Small intestine (tissue), 7 donors: ENCODE measurements around the gene SLC22A3. TPM values are rescaled to one million over a fixed set of nuclear protein-coding genes. Genes with fewer than 3 reads are reported as not detected.

Experiments used
- DNase-seq, 2 donors: peaks; one replicate each; pipeline versions ENCODE4 v3.0.0 to v3.0.0-alpha.2; 2013
- FAIRE-seq: peaks from 2 replicates; lab custom pipeline; 2012; peaks lifted over from hg19 to GRCh38; lab: Jason Lieb, UNC
- H3K27ac ChIP-seq, 3 donors: one replicate each; pipeline ENCODE4 v1.5.1; 2013; ENCODE audit warnings: low read length in 2 of 3, mild to moderate bottlenecking in 2 of 3, control low read depth in 1 of 3, inconsistent platforms in 1 of 3, low read depth in 1 of 3, moderate library complexity in 1 of 3
- H3K27me3 ChIP-seq, 3 donors: one replicate each; pipeline ENCODE4 v1.6.1; 2013; ENCODE audit warnings: low read length in 3 of 3, inconsistent platforms in 1 of 3; ENCODE audit not compliant: control insufficient read depth in 3 of 3, insufficient read depth in 3 of 3
- H3K36me3 ChIP-seq, 3 donors: one replicate each; pipeline ENCODE4 v1.6.1; 2013; ENCODE audit warnings: low read length in 3 of 3, inconsistent platforms in 1 of 3, low read depth in 1 of 3, mild to moderate bottlenecking in 1 of 3, moderate library complexity in 1 of 3; ENCODE audit not compliant: control insufficient read depth in 3 of 3, insufficient read depth in 2 of 3
- H3K4me1 ChIP-seq, 3 donors: one replicate each; pipeline ENCODE4 v1.6.1; 2013; ENCODE audit warnings: low read length in 2 of 3, inconsistent platforms in 1 of 3, low read depth in 1 of 3, mild to moderate bottlenecking in 1 of 3, moderate library complexity in 1 of 3; ENCODE audit not compliant: control insufficient read depth in 3 of 3, insufficient read depth in 2 of 3
- H3K4me3 ChIP-seq, 3 donors: one replicate each; pipeline ENCODE4 v1.5.1; 2013; ENCODE audit warnings: low read length in 3 of 3, control low read depth in 1 of 3, inconsistent platforms in 1 of 3, low read depth in 1 of 3, mild to moderate bottlenecking in 1 of 3, moderate library complexity in 1 of 3
- H3K9me3 ChIP-seq, 2 donors: one replicate each; pipeline ENCODE4 v1.6.1; 2013; ENCODE audit warnings: low read depth in 1 of 2, low read length in 1 of 2; ENCODE audit not compliant: control insufficient read depth in 2 of 2, insufficient read depth in 1 of 2
- WGBS, 3 donors: extraction: QIAGEN DNeasy Blood & Tissue Kit; methylation state at CpG; one replicate each; pipeline ENCODE4 v1.1.7; 2013; 5-methylcytosine and 5-hydroxymethylcytosine counted together
- polyA plus RNA-seq, 4 donors: library from polyadenylated mRNA; stranded (reverse) in 3 of 4; unstranded in 1 of 4; fragments of 200-250 nt in 3 of 4; fragments of 120-200 nt in 1 of 4; gene quantifications; one replicate each; pipeline versions ENCODE4 v1.2.1 to v1.2.3, GENCODE V29; 2013
- donor health status: healthy with polysubstance abuse.
- donor health status: control.
- donor health status: control.
- donor health status: Bipolar disorder and iron deficiency.
- donor health status: healthy.

The SLC22A3 gene
- polyA plus RNA-seq, 4 donors: 0.67 to 5.6 (median 2.8) TPM

DNA sequence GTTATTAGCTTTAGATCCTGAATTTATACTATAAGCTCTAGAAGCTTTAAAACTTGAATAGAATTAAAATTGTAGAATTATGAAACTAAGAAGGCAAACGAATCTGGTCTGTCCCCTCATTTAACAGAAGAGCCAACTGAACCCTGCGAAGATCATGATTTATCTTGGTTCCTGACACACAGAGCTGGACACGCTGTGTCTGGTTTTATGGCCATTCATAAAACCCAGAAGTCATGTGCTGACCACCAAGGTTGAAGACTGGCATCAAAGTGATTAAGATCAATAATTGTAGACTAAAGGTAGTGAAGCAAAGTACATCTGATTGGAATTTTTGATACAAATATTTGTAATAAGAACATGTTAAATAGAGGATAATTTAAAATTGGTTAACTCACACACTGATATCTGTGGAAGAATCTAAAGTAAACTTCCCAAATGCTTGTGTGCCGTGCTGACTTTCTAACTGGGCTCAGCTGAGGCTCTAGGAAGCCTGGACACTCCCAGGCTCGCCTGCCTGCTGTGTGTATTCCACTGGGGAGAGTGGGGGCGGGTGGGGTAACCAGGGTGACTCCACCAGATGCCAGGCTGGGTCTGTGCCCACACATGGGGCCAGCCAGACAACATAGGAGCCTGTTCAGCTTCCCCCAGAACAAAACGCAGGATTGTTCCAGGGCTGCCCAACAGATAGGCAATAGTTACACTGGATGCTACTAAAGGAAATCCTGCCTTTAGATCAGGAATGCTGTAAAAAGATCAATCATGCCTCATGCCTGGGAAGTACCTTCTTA lies 42.1 kb upstream of the SLC22A3 start:
- FAIRE-seq (no peak), DNase-seq (no peak)
- no peak overlapping the region for H3K4me3 ChIP-seq
- H3K36me3 ChIP-seq: no peaks in the 10 kb centered on the region
- H3K9me3 ChIP-seq: peaks cover 1 to 22% of the 10 kb centered on the region in 2 donors
- 48 to 62% (median 55%) methylated on average over 7 of the region's 7 CpGs for WGBS, 3 donors
- peaks cover 0 to 7% (median 3%) of the 10 kb centered on the region in 3 donors for H3K4me1 ChIP-seq
- no peak overlapping the region for H3K27ac ChIP-seq
- no peaks in the 10 kb centered on the region for H3K27me3 ChIP-seq

DNA sequence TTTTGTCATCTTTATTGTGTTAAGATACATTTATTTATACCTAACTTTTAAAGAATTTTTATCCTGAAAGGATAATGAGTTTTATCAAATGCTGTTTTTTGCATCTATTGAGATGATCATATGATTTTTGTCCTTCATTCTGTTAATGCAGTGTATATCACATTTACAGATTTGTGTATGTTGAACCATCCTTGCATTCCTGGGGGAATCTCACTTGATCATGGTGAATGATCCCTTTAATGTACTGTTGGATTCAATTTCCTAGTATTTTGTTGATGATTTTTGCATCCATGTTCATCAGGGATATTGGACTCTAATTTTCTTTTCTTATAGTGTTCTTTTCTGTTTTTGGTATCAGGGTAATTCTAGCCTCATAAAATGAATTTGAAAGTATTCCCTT lies 38.5 kb upstream of the SLC22A3 start:
- FAIRE-seq (no peak), DNase-seq (no peak)
- H3K4me3 ChIP-seq: no peak overlapping the region
- no peaks in the 10 kb centered on the region for H3K27me3 ChIP-seq
- H3K9me3 ChIP-seq: peaks cover 0 to 17% of the 10 kb centered on the region in 2 donors
- no peaks in the 10 kb centered on the region for H3K36me3 ChIP-seq
- no peak overlapping the region for H3K27ac ChIP-seq
- no peaks in the 10 kb centered on the region for H3K4me1 ChIP-seq

DNA sequence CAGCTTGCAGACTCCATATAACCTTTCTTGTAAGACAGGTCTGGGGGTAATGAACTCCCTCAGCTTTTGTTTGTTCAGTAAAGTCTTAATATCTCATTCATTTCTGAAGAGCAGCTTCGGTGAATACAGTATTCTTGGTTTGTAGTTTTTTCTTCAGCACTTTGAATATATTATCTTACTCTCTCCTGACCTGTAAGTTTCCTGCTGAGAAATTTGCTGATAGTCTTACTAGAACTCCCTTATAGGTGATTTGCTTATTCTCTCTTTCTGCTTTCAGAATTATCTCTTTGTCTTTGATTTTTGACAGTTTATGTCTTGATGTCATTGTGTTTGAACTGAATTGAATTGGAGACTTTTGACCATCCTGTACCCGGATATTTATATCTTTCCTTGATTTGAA lies 35.3 kb upstream of the SLC22A3 start:
- Histone ChIP-seq H3K9me3 (peaks cover 0 to 17% of the 10 kb centered on the region in 2 donors), H3K4me3 (no peak overlapping the region), H3K27ac (no peak overlapping the region), H3K27me3 (no peaks in the 10 kb centered on the region), H3K36me3 (no peaks in the 10 kb centered on the region), H3K4me1 (no peaks in the 10 kb centered on the region)
- WGBS, 3 donors: 79 to 91% (median 80%) methylated on average over 2 of the region's 2 CpGs
- no peak for DNase-seq
- FAIRE-seq: no peak

DNA sequence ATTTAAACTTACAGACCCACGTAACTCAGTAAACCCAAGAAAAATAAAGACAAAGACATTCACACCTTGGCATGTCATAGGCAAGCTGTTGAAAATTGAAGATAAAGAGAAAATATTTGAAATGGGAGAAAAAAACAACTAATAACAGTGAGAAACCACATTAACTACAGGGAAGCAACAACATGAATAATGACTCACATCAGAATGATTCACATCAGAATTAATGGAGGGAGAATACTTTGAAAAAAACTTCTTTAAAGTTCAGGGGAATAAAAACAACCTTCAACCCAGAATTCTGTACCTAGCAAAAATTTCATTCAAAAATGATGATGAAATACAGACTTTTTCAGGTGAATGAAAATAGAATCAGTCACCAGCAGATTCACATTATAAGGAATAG lies 32.9 kb upstream of the SLC22A3 start:
- 91 to 94% (median 93%) methylated on average over 1 of the region's 1 CpG for WGBS, 3 donors
- no peak for FAIRE-seq

DNA sequence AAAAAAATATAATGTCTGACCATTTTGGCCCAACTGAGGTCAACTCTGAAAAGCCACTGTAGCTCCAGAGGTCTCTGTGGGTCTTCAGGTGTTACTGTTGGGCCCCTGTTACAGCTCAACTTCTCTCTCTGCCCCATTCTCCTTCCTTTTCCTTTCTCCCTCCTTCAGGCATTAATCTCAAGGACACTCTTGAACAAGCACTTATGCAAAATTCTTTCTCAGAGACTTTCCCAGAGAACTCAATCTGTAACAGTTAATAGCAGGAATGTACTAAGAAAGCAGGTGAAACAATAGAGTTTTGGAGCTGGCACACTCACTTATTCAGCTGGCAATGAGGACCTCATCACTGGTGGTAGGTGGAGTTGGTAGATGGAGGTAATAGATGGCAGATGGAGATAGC lies 31.9 kb upstream of the SLC22A3 start:
- Histone ChIP-seq H3K36me3 (no peaks in the 10 kb centered on the region), H3K27ac (no peak overlapping the region), H3K4me1 (no peaks in the 10 kb centered on the region), H3K4me3 (no peak overlapping the region), H3K27me3 (no peaks in the 10 kb centered on the region), H3K9me3 (peaks cover 0 to 11% of the 10 kb centered on the region in 2 donors)
- DNase-seq (no peak), FAIRE-seq (no peak)

More for the DNA sequence above, 32.9 kb upstream of the SLC22A3 start:
- Histone ChIP-seq H3K36me3 (no peaks in the 10 kb centered on the region), H3K4me1 (no peaks in the 10 kb centered on the region), H3K4me3 (no peak overlapping the region), H3K27me3 (no peaks in the 10 kb centered on the region), H3K27ac (no peak overlapping the region), H3K9me3 (peaks cover 0 to 17% of the 10 kb centered on the region in 2 donors)
- DNase-seq: no peak

DNA sequence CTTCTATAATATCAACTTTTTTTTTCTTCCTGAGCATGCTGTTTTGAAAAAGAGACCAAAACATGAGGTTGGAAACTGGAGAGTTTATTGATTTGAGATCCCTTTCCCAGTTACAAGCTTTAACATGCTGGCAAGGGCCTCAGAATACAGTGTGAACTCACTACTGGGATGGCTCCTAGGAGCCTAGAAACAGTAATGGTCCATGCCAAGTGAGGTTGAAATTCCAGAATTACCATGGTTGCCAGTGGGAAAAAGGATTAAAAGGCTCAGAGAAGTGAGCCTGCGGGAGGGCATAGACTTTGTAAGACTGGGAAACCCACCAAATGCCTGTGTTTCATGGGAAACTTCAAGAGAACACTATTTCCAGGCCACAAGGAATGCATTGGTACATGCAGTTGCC lies 28.9 kb upstream of the SLC22A3 start:
- DNase-seq (no peak), FAIRE-seq (no peak)
- H3K9me3 ChIP-seq: peaks cover 0 to 8% of the 10 kb centered on the region in 2 donors
- H3K4me1 ChIP-seq: no peaks in the 10 kb centered on the region
- no peak overlapping the region for H3K4me3 ChIP-seq
- 83 to 97% (median 96%) methylated on average over 1 of the region's 1 CpG for WGBS, 3 donors
- no peaks in the 10 kb centered on the region for H3K27me3 ChIP-seq
- H3K36me3 ChIP-seq: no peaks in the 10 kb centered on the region
- no peak overlapping the region for H3K27ac ChIP-seq

DNA sequence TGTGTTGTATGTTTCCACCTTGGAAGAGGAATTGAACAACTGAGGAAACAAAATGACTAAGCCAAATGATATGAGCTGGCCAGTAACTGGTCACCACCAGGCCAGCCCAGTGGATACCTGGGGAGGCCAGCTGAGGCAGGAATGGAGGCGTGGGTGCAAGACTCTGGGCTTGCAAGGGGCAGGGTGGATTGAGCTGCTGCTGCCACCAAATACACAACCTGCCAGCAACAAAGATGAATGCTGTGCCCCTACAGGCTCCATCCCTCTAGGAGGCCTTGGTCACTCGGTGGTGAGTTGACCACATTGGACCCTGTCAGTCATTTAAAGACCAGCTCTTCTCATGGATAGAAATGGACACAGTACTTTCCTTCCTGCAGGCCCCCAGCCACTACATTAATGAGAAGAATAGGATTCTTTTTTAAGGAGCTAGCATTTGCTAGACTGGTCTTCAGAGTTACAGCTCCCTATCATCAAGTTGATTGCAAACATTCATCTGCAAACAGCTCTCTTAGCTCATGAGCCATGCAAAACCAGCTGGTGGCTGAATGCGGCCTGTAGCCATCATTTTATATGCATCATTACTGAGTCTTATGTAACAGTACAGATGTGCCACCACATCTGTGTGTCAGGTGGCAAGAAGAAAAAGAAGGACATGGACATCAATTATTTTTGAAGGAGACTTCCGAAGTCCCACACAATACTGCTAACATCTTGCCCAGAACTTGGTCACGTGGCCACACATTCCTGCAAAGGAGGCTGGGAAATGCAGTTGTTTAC lies 26.3 kb upstream of the SLC22A3 start:
- no peaks in the 10 kb centered on the region for H3K4me1 ChIP-seq
- H3K27ac ChIP-seq: no peak overlapping the region
- H3K4me3 ChIP-seq: no peak overlapping the region
- H3K9me3 ChIP-seq: peaks cover 0 to 7% of the 10 kb centered on the region in 2 donors
- no peaks in the 10 kb centered on the region for H3K36me3 ChIP-seq
- H3K27me3 ChIP-seq: no peaks in the 10 kb centered on the region
- DNase-seq (no peak), FAIRE-seq (no peak)
- 80 to 87% (median 84%) methylated on average over 5 of the region's 5 CpGs for WGBS, 3 donors

DNA sequence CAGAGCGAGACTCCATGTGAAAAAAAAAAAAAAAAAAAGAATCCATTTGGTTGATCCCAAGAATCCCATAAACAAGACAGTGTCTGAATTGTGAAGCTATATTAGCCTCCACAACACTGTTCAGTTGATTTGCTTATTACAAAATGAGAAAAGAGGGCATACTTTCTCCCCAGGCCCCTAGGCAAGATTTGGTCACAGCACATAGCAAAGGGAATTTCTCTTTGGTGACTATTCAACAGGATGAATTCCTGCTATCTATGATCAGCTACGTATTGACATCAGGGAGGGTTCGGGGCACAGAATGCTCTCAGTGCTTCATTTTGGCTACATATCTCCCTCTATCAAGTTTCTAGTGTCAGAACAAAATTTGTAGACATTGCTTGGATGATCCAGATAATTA lies 20.2 kb upstream of the SLC22A3 start:
- no peak for FAIRE-seq
- no peak overlapping the region for H3K4me3 ChIP-seq
- DNase-seq: no peak
- H3K9me3 ChIP-seq: no peaks in the 10 kb centered on the region
- no peaks in the 10 kb centered on the region for H3K4me1 ChIP-seq
- H3K36me3 ChIP-seq: no peaks in the 10 kb centered on the region
- no peak overlapping the region for H3K27ac ChIP-seq
- H3K27me3 ChIP-seq: no peaks in the 10 kb centered on the region
- 84 to 94% (median 94%) methylated on average over 3 of the region's 3 CpGs for WGBS, 3 donors
